Esophagus squamous epithelium (tissue), 4 donors: ENCODE data around the gene OR8A1.

ENCODE experiments used
- POLR2A ChIP-seq, 4 donors: fragments of 450-650 bp; IDR thresholded peaks; one replicate each; pipeline ENCODE4 v1.6.1; 2017; ENCODE audit warnings: antibody characterized with exemption in 4 of 4, mild to moderate bottlenecking in 4 of 4, moderate library complexity in 3 of 4
- TF ChIP-seq, protein P1 (sequence below), 6 experiments: fragments of 450-650 bp in 4 of 6; fragments of 200-600 bp in 2 of 6; sonication (generic) in 2 of 6; IDR thresholded peaks; one replicate each; pipeline ENCODE4 v1.5.1; 2016 to 2019; ENCODE audit warnings: antibody characterized with exemption in 6 of 6, mild to moderate bottlenecking in 4 of 6, moderate library complexity in 4 of 6

DNA sequence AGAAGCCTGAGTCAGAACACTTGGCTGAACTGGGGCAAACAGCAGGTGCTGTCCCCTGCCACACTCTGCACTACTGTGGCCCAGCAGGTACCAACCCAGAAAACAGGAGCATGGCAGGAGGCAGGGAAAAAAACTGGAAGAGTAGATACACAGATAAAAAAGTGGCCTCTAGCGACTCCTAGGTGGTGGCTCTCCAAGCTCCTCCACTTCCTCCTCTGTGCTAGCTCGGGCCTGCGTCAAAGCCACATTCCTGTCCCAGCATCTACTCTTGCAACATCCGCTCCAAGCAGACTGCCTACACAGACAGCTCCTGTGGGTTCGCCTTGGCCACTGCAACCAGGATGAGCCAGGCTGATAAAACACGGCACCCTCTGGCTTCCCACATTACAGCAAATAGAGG is 33.3 kb upstream of the OR8A1 start:
- no peak for TF ChIP-seq POLR2A (IDR thresholded peaks at IDR 0.05)
- TF ChIP-seq, protein P1, sequence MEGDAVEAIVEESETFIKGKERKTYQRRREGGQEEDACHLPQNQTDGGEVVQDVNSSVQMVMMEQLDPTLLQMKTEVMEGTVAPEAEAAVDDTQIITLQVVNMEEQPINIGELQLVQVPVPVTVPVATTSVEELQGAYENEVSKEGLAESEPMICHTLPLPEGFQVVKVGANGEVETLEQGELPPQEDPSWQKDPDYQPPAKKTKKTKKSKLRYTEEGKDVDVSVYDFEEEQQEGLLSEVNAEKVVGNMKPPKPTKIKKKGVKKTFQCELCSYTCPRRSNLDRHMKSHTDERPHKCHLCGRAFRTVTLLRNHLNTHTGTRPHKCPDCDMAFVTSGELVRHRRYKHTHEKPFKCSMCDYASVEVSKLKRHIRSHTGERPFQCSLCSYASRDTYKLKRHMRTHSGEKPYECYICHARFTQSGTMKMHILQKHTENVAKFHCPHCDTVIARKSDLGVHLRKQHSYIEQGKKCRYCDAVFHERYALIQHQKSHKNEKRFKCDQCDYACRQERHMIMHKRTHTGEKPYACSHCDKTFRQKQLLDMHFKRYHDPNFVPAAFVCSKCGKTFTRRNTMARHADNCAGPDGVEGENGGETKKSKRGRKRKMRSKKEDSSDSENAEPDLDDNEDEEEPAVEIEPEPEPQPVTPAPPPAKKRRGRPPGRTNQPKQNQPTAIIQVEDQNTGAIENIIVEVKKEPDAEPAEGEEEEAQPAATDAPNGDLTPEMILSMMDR (IDR thresholded peaks at IDR 0.05): no peak
